Osteocyte (in vitro differentiated cells): Measurements from ENCODE around the gene VWC2L. TPM values are rescaled to one million over a fixed set of nuclear protein-coding genes. Genes with fewer than 3 reads are reported as not detected.

ENCODE experiments used
- DNase-seq: peaks from one replicate; pipeline ENCODE4 v3.0.0; 2021; ENCODE audit warnings: mixed read lengths; ENCODE audit not compliant: unreplicated experiment; ENCODE audit errors: extremely low spot score
- H3K27ac Mint-ChIP-seq: one replicate; pipeline ENCODE4 v1.8.0; 2021; ENCODE audit warnings: mild to moderate bottlenecking, mixed read lengths; ENCODE audit not compliant: unreplicated experiment
- H3K27me3 Mint-ChIP-seq: one replicate; pipeline ENCODE4 v1.8.0; 2021; ENCODE audit warnings: mixed read lengths; ENCODE audit not compliant: unreplicated experiment
- H3K36me3 Mint-ChIP-seq: one replicate; pipeline ENCODE4 v1.8.0; 2021; ENCODE audit warnings: mixed read lengths; ENCODE audit not compliant: unreplicated experiment
- H3K4me1 Mint-ChIP-seq: one replicate; pipeline ENCODE4 v1.8.0; 2021; ENCODE audit warnings: mixed read lengths; ENCODE audit not compliant: unreplicated experiment
- H3K4me3 Mint-ChIP-seq: one replicate; pipeline ENCODE4 v1.8.0; 2021; ENCODE audit warnings: mild to moderate bottlenecking, moderate library complexity, mixed read lengths; ENCODE audit not compliant: unreplicated experiment
- H3K9me3 Mint-ChIP-seq: one replicate; pipeline ENCODE4 v1.8.0; 2021; ENCODE audit warnings: mixed read lengths; ENCODE audit not compliant: unreplicated experiment
- CTCF ChIP-seq: fragments of 200-600 bp; sonication (generic); IDR thresholded peaks from 2 replicates; pipeline ENCODE4 v1.5.0; 2021; ENCODE audit warnings: antibody characterized with exemption, mild to moderate bottlenecking, moderate library complexity
- total RNA-seq: library from RNA; stranded (reverse); gene quantifications from 2 replicates; pipeline ENCODE4 v1.2.1, GENCODE V29; 2021

VWC2L gene
- total RNA-seq, 1 donor from 2014 or later = not detected

GRCh38 chr2:214504599-214505376 lies 93.9 kb downstream of the VWC2L start:
- no peaks in the 10 kb centered on the region for H3K27me3 Mint-ChIP-seq
- no peaks in the 10 kb centered on the region for H3K36me3 Mint-ChIP-seq
- H3K4me3 Mint-ChIP-seq = no peak overlapping the region
- H3K27ac Mint-ChIP-seq = peak overlapping the region; percentile 48
- no peaks in the 10 kb centered on the region for H3K9me3 Mint-ChIP-seq
- peaks cover 21% of the 10 kb centered on the region for H3K4me1 Mint-ChIP-seq
- no peak for DNase-seq
- TF ChIP-seq CTCF = no peak

GRCh38 chr2:214507032-214507431 lies 96.2 kb downstream of the VWC2L start:
- peaks cover 21% of the 10 kb centered on the region for H3K4me1 Mint-ChIP-seq
- no peak for TF ChIP-seq CTCF
- H3K4me3 Mint-ChIP-seq = no peak overlapping the region
- H3K36me3 Mint-ChIP-seq = no peaks in the 10 kb centered on the region
- no peaks in the 10 kb centered on the region for H3K27me3 Mint-ChIP-seq
- no peak overlapping the region for H3K27ac Mint-ChIP-seq
- H3K9me3 Mint-ChIP-seq = no peaks in the 10 kb centered on the region
- DNase-seq = no peak

GRCh38 chr2:214514704-214515103 lies 103.8 kb downstream of the VWC2L start:
- H3K27ac Mint-ChIP-seq = no peak overlapping the region
- H3K9me3 Mint-ChIP-seq = no peaks in the 10 kb centered on the region
- peaks cover 2% of the 10 kb centered on the region for H3K4me1 Mint-ChIP-seq
- no peak for DNase-seq
- no peaks in the 10 kb centered on the region for H3K27me3 Mint-ChIP-seq
- no peaks in the 10 kb centered on the region for H3K36me3 Mint-ChIP-seq
- no peak for TF ChIP-seq CTCF
- H3K4me3 Mint-ChIP-seq = no peak overlapping the region

- H3K27ac Mint-ChIP-seq = no peak overlapping the region
- no peaks in the 10 kb centered on the region for H3K9me3 Mint-ChIP-seq
- no peak overlapping the region for H3K4me3 Mint-ChIP-seq
- no peaks in the 10 kb centered on the region for H3K36me3 Mint-ChIP-seq
- peaks cover 2% of the 10 kb centered on the region for H3K4me1 Mint-ChIP-seq
- DNase-seq = no peak
- no peaks in the 10 kb centered on the region for H3K27me3 Mint-ChIP-seq
- TF ChIP-seq CTCF = no peak
These were observed 104.3 kb downstream of the VWC2L start for GRCh38 chr2:214515111-214515510.

- H3K36me3 Mint-ChIP-seq = no peaks in the 10 kb centered on the region
- no peak overlapping the region for H3K27ac Mint-ChIP-seq
- H3K4me3 Mint-ChIP-seq = no peak overlapping the region
- no peaks in the 10 kb centered on the region for H3K27me3 Mint-ChIP-seq
- peaks cover 2% of the 10 kb centered on the region for H3K4me1 Mint-ChIP-seq
- DNase-seq = no peak
- H3K9me3 Mint-ChIP-seq = no peaks in the 10 kb centered on the region
- TF ChIP-seq CTCF = no peak
These were observed 108.5 kb downstream of the VWC2L start for GRCh38 chr2:214519258-214519818.
